Endothelial cell of hepatic sinusoid (primary cell): ENCODE results near the gene ARMCX1.
"Not testable (repeated sequence)": the region's sequence is repeated elsewhere in the genome, so short reads cannot be mapped to it uniquely, and the experiment has no call there.

Experiments used
- in situ Hi-C: cut with HindIII; loops from 2 replicates; pipeline ENCODE4 v1.10.0; 2017; ENCODE audit warnings: low sequenced_read_pairs

Gene ARMCX1

DNA sequence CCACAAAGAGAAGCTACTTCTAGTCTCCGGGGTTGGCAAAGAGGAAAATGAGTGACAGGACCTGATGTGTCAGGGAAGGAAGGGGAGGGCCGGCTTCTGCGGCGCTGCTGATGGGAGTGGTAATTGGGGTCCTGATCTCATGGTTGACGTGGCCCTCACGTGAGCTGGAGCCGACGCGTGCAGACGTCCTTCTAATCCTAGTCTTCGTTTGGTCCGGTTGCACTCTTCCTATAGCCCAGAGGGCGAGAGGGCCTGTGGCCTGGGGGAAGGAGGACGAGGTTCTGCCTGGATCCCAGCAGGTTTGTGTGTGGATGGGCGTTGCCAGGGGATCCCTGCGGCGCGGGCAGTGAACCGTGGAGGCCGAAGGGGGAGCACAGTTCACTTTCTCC lies at the start of gene ARMCX1:
TSS of gene ARMCX1 (plus strand) at position 186 of the 389 bp plus-strand sequence. CDS start 2,384 bp downstream, outside the sequence.
- in situ Hi-C loops = no loop called here

DNA sequence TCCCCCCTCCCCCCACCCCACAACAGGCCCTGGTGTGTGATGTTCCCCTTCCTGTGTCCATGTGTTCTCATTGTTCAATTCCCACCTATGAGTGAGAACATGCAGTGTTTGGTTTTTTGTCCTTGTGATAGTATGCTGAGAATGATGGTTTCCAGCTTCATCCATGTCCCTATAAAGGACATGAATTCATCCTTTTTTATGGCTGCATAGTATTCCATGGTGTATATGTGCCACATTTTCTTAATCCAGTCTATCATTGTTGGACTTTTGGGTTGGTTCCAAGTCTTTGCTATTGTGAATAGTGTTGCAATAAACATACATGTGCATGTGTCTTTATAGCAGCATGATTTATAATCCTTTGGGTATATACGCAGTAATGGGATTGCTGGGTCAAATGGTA lies 47.4 kb upstream of the ARMCX1 start:
- in situ Hi-C loops = not testable (repeated sequence)

DNA sequence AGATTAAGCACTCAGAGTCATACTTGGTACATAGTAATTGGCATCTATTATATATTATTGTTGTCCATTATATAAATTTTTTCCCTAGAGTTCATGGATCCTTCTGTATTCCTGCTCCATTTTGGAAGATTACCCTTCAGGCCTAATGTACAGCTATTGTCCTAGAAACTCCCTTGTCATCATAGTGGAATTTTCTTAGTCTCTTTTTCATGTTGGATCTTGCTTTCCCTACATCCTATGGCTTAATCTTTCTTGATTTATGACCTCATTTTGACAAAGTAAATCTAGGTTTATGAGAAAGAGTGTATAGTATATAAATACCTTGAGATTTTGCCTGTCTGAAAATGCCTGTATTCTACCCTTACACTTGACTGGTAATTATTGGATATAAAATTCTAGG lies 43.0 kb upstream of the ARMCX1 start:
- in situ Hi-C loops = no loop called here

DNA sequence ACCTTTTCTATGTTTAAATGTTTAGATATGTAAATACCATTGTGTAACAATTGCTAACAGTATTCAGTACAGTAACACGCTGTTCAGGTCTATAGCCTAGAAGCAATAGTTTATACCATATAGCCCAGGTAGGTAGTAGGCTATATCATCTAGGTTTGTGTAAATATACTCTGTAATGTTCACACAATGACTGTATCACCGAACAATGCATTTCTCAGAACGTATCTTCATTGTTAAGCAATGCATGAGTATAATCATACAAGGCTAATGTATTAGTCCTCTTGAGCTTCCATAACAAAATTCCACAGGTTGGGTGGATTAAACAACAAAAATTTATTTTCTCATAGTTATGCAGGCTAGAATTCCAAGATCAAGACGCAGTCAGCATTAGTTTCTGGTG lies 42.4 kb upstream of the ARMCX1 start:
- in situ Hi-C loops = no loop called here

DNA sequence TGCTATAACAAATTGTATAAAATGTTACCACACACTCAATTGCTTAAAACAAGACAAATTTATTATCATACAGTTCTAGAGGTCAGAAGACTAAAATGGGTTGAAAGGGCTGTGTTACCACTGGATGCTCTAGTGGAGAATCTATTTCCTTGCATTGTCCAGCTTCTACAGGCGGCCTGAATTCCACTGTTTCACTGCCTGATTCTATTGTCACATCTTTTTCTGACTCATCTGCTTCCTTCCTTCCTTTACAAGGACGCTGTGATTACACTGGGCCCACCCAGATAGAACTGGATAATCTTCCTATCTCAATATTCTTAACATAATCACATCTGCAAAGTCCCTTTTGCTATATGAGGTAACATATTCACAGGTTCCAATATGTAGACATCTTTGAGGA lies 19.4 kb upstream of the ARMCX1 start:
- in situ Hi-C loops = no loop called here

DNA sequence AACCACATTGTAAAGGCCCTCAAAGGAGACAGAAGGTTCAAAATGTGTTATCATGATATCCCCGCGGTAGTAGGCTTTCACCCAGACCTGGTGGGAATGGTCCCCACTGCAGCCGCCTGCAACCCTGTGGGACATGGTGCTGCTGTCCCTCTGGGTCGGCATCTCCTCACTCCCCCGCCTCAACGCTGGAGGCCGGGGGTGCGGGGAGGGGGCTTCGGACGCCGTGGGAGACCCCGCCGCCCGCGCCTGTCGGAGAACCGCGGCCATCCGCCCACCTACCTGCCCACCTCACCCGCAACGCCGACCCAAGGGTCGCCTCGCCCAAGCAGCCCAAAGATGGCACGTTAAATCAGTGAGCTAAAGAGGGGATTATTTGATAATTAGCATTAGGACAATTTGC lies 11.2 kb upstream of the ARMCX1 start:
- in situ Hi-C loops = no loop called here

DNA sequence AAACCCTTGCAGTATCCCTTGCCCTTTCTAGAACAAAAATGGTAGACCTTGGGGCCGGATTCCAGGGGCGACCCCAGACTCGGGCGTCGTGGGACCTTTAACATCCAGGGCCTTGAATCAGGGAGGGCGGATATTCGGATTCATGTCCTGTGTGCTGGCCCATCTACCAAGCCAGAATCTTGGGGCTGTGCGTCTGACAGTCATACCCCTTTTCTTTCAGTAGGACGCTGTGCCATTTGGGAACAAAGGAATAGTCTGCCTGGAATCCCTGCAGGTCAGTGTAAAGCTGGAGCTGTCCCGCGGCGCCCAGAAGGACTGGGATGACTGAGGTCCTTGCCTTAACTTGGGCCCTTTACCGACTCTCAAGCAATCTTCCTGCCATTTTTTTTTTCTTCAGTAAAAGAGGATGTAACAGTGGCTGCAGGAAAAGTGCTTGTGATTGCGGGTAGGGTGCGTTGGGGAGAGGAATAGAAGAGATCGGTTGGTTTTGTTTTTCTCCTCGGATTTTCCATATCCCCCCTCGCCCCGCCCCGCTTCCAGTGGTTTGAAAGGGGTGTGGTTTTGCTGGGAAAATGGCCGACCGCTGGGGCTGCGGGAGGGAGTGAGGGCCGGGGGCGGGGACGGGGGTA lies 518 bp downstream of the ARMCX1 start:
- in situ Hi-C loops = no loop called here

DNA sequence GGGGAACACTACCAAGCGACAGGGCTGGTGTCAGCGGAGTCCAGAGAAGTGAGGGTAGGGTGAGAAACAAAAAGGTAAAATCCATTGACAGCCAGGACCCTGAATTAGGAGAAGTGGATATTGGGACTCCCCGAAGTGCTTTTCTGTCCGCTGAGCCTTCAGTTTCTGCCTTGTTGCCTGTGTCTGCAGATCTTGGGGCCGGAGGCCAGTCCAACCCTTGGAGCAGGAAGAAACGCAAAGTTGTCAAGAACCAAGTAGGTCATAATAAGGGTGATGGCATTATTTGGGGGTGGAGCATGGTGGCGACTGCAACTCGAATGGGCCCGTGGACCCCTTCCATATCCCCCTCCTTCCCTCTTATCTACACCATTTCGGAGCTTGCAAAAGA lies 1.0 kb downstream of the ARMCX1 start:
- in situ Hi-C loops = no loop called here

DNA sequence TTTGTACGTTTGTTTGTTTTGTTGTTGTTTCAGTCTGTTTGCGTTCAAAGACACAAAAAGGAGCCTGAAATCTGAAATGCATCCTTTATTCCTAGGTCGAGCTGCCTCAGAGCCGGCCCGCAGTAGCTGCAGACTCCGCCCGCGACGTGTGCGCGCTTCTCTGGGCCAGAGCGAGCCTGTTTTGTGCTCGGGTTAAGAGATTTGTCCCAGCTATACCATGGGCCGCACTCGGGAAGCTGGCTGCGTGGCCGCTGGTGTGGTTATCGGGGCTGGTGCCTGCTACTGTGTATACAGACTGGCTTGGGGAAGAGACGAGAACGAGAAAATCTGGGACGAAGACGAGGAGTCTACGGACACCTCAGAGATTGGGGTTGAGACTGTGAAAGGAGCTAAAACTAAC lies 2.4 kb downstream of the ARMCX1 start:
- in situ Hi-C loops = no loop called here

DNA sequence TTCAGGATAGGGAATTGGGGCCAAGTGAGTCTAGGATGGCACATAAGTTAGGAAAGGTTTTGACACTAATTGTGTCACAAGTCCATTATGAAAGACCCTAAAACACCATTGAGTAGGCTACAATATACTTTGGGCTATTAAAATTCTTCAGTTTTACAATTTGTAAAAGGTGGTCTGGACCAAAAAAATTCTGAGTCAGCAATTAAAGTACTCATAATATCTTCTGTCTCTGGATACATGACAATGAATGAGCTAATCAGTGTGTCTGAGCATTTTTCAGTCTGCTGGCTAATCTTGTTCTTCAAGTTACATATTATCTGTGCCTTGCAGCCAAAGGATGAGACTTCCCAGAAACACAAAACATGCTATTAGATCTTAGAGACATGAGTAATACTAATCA lies 14.3 kb downstream of the ARMCX1 start:
- in situ Hi-C loops = no loop called here

DNA sequence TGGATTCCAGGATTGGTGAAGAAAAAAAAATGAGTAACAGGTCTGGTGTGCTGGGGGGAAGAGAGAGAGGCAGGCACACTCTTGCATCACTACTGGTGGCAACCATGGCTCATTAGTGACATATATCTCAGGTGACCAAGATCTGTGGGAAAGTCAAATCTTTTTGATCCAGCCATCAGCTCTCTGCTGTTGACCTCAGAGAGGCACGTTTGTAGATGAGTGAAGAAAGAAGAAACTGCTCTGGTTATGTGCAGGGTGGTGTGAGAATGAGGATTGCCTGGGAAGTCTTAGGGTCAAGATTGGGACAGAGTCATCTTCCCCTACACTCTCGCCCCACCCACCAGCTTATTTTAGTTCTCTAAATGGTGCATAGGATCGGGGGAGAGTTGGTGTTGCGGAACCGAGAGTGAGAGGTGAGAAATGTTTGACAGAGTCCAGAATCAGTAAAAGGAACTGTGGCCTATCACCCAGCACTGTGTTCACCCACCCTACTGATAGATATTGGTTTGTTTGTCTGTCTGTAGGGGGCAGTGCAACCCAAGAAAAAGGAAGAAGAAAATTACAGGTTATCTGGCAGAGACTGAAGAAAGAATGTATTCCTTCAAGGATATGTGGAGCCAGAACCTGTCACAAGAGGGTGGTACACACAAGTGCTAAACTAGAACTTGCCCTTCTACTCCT lies 45.5 kb downstream of the ARMCX1 start:
- in situ Hi-C loops = no loop called here

DNA sequence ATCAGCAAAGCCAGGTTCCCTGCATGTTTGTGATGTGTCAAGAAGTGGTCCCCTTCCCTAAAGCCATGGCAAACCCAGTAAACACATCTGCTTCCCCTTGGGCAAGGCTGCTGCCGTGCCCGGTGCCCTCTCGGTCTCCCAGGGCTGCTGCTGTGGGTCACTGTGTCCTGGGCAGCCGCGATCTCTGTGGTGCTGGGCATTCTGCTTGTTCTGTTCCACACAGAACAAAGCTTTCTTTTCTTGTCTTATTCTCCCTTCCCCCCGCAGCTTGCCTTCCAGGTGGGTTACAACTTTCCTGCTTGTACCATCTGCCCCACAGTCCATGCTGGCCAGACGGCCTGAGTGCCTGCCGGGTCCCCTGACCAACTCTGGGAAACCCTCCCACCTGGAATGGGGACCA lies 49.2 kb downstream of the ARMCX1 start:
- in situ Hi-C loops = not testable (repeated sequence)

DNA sequence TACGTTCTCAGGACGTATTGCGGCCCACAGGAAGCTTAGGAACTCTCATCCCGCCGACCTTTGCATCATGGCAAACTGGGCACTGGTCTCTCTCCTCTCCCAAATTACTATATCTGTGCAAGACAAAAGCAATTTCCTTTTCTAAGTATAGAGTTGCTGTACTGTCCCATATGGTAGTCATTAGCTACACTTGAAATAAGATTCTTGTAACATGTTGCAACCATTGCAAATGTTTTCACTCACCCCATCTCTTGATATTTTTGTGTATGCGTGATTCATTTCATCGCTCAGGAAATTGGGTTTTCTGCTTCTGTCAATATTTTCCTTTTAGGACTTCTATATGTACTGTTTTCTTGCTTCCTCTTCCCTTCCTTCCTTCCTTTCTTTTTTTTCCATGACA lies 51.7 kb downstream of the ARMCX1 start:
- in situ Hi-C loops = no loop called here
